Skeletal muscle tissue (tissue), 4 donors: ENCODE data around the gene CREB3. TPM values are rescaled to one million over a fixed set of nuclear protein-coding genes. Genes with fewer than 3 reads are reported as not detected.
A peak's percentile ranks its signal among the peaks of the same experiment; 100 is the strongest.

Experiments
- H3K27ac ChIP-seq: one replicate; pipeline ENCODE4 v1.7.0; 2013; ENCODE audit warnings: mild to moderate bottlenecking, low read depth, low read length, inconsistent platforms
- H3K27me3 ChIP-seq, 3 donors: one replicate each; pipeline ENCODE4 v1.7.0; 2013; ENCODE audit warnings: low read length in 3 of 3; ENCODE audit not compliant: control insufficient read depth in 3 of 3, insufficient read depth in 3 of 3
- H3K36me3 ChIP-seq, 3 donors: one replicate each; pipeline ENCODE4 v1.7.0; 2013; ENCODE audit warnings: low read length in 3 of 3; ENCODE audit not compliant: control insufficient read depth in 3 of 3, insufficient read depth in 3 of 3
- H3K4me1 ChIP-seq, 3 donors: one replicate each; pipeline ENCODE4 v1.7.0; 2013; ENCODE audit warnings: low read length in 3 of 3, mild to moderate bottlenecking in 3 of 3; ENCODE audit not compliant: control insufficient read depth in 3 of 3, insufficient read depth in 3 of 3
- H3K4me3 ChIP-seq, 3 donors: one replicate each; pipeline ENCODE4 v1.7.0; 2013; ENCODE audit warnings: low read length in 3 of 3
- H3K9ac ChIP-seq, 3 donors: one replicate each; pipeline ENCODE4 v1.7.0; 2013; ENCODE audit warnings: low read length in 3 of 3, mild to moderate bottlenecking in 3 of 3, moderate library complexity in 2 of 3, low read depth in 1 of 3
- H3K9me3 ChIP-seq, 3 donors: one replicate each; pipeline ENCODE4 v1.7.0; 2013; ENCODE audit warnings: low read length in 3 of 3; ENCODE audit not compliant: control insufficient read depth in 3 of 3
- total RNA-seq: library from RNA; depleted of rRNA; stranded (reverse); fragments of >200 nt; gene quantifications from one replicate; pipeline ENCODE4 v1.2.3, GENCODE V29; 2014
- donor health status: Osteomylitis.

CREB3 gene
- total RNA-seq, 1 donor from 2014 or later = 20.9 TPM

- H3K36me3 ChIP-seq = peaks cover 80 to 91% (median 82%) of the 10 kb centered on the region in 3 donors
- no peaks in the 10 kb centered on the region for H3K9me3 ChIP-seq
- H3K4me1 ChIP-seq = peaks cover 4 to 10% (median 9%) of the 10 kb centered on the region in 3 donors
- no peaks in the 10 kb centered on the region for H3K27me3 ChIP-seq
- H3K4me3 ChIP-seq = no peak overlapping the region
- no peak overlapping the region for H3K27ac ChIP-seq
- H3K9ac ChIP-seq = no peak overlapping the region
Observed at GRCh38 chr9:35700031-35700430, 32.4 kb upstream of the CREB3 start.

GRCh38 chr9:35700942-35701341, 31.5 kb upstream of the CREB3 start:
- no peak overlapping the region for H3K27ac ChIP-seq
- peaks cover 89 to 99% (median 89%) of the 10 kb centered on the region in 3 donors for H3K36me3 ChIP-seq

GRCh38 chr9:35702696-35703095, 29.8 kb upstream of the CREB3 start:
- H3K27ac ChIP-seq = no peak overlapping the region

More at GRCh38 chr9:35700942-35701341, 31.5 kb upstream of the CREB3 start:
- H3K27me3 ChIP-seq = no peaks in the 10 kb centered on the region
- no peak overlapping the region for H3K4me3 ChIP-seq
- peaks cover 4 to 10% (median 8%) of the 10 kb centered on the region in 3 donors for H3K4me1 ChIP-seq
- no peaks in the 10 kb centered on the region for H3K9me3 ChIP-seq
- no peak overlapping the region for H3K9ac ChIP-seq

GRCh38 chr9:35703906-35704672, 28.4 kb upstream of the CREB3 start:
- H3K27ac ChIP-seq = no peak overlapping the region
- H3K4me3 ChIP-seq = no peak overlapping the region
- peaks cover 92 to 98% (median 97%) of the 10 kb centered on the region in 3 donors for H3K36me3 ChIP-seq
- H3K4me1 ChIP-seq = no peaks in the 10 kb centered on the region
- H3K27me3 ChIP-seq = no peaks in the 10 kb centered on the region
- no peaks in the 10 kb centered on the region for H3K9me3 ChIP-seq
- H3K9ac ChIP-seq = peak overlapping the region in 1 of 3 donors; percentile 25

More at GRCh38 chr9:35702696-35703095, 29.8 kb upstream of the CREB3 start:
- no peaks in the 10 kb centered on the region for H3K9me3 ChIP-seq
- no peak overlapping the region for H3K4me3 ChIP-seq
- H3K4me1 ChIP-seq = no peaks in the 10 kb centered on the region
- no peak overlapping the region for H3K9ac ChIP-seq
- no peaks in the 10 kb centered on the region for H3K27me3 ChIP-seq
- peaks cover 95 to 99% (median 98%) of the 10 kb centered on the region in 3 donors for H3K36me3 ChIP-seq

- Histone ChIP-seq H3K27ac (no peak overlapping the region), H3K9ac (no peak overlapping the region), H3K36me3 (peaks cover 85 to 92% (median 88%) of the 10 kb centered on the region in 3 donors), H3K4me1 (no peaks in the 10 kb centered on the region), H3K27me3 (no peaks in the 10 kb centered on the region), H3K4me3 (no peak overlapping the region), H3K9me3 (no peaks in the 10 kb centered on the region)
Observed at GRCh38 chr9:35705372-35705771, 27.1 kb upstream of the CREB3 start.

- no peak overlapping the region for H3K4me3 ChIP-seq
- H3K9me3 ChIP-seq = no peaks in the 10 kb centered on the region
- no peaks in the 10 kb centered on the region for H3K4me1 ChIP-seq
- H3K36me3 ChIP-seq = peaks cover 86 to 92% (median 88%) of the 10 kb centered on the region in 3 donors
- H3K27me3 ChIP-seq = no peaks in the 10 kb centered on the region
- no peak overlapping the region for H3K9ac ChIP-seq
- H3K27ac ChIP-seq = no peak overlapping the region
Observed at GRCh38 chr9:35705836-35706430, 26.5 kb upstream of the CREB3 start.

- Histone ChIP-seq H3K9me3 (no peaks in the 10 kb centered on the region), H3K36me3 (peaks cover 87 to 93% (median 88%) of the 10 kb centered on the region in 3 donors), H3K4me3 (no peak overlapping the region), H3K27me3 (no peaks in the 10 kb centered on the region), H3K27ac (no peak overlapping the region), H3K4me1 (no peaks in the 10 kb centered on the region), H3K9ac (no peak overlapping the region)
Observed at GRCh38 chr9:35706951-35707350, 25.5 kb upstream of the CREB3 start.

- H3K36me3 ChIP-seq = peaks cover 86 to 92% (median 89%) of the 10 kb centered on the region in 3 donors
- no peaks in the 10 kb centered on the region for H3K4me1 ChIP-seq
- H3K4me3 ChIP-seq = no peak overlapping the region
- no peak overlapping the region for H3K27ac ChIP-seq
- H3K9me3 ChIP-seq = no peaks in the 10 kb centered on the region
- H3K27me3 ChIP-seq = no peaks in the 10 kb centered on the region
- no peak overlapping the region for H3K9ac ChIP-seq
Observed at GRCh38 chr9:35708146-35708545, 24.3 kb upstream of the CREB3 start.

- no peaks in the 10 kb centered on the region for H3K4me1 ChIP-seq
- H3K4me3 ChIP-seq = no peak overlapping the region
- no peaks in the 10 kb centered on the region for H3K9me3 ChIP-seq
- H3K36me3 ChIP-seq = peaks cover 84 to 89% (median 85%) of the 10 kb centered on the region in 3 donors
- no peaks in the 10 kb centered on the region for H3K27me3 ChIP-seq
- H3K27ac ChIP-seq = no peak overlapping the region
- no peak overlapping the region for H3K9ac ChIP-seq
Observed at GRCh38 chr9:35710818-35711500, 21.5 kb upstream of the CREB3 start.
